Activated naive CD8-positive, alpha-beta T cell treated with anti-CD3 and anti-CD28 coated beads, Interleukin-2, amount 50 U/mL, for 24 hours (primary cell): Measurements from ENCODE around the gene PTPRT.

ENCODE experiments used
- ATAC-seq: fragments of 150-1000 bp; cut with Tn5 transposase; one replicate; pipeline ENCODE4 v1.10.0; 2021
- DNase-seq: peaks from one replicate; pipeline ENCODE4 v3.0.0; 2021
- H3K27ac Mint-ChIP-seq: one replicate; pipeline ENCODE4 v1.8.0; 2021; ENCODE audit warnings: mild to moderate bottlenecking, mixed read lengths
- H3K27me3 Mint-ChIP-seq: one replicate; pipeline ENCODE4 v1.8.0; 2021; ENCODE audit warnings: mixed read lengths
- H3K36me3 Mint-ChIP-seq: one replicate; pipeline ENCODE4 v1.8.0; 2021; ENCODE audit warnings: low read depth, mixed read lengths
- H3K4me1 Mint-ChIP-seq: one replicate; pipeline ENCODE4 v1.8.0; 2021; ENCODE audit warnings: mixed read lengths
- H3K4me3 Mint-ChIP-seq: one replicate; pipeline ENCODE4 v1.8.0; 2021; ENCODE audit warnings: mild to moderate bottlenecking, moderate library complexity, mixed read lengths
- H3K9me3 Mint-ChIP-seq: one replicate; pipeline ENCODE4 v1.8.0; 2021; ENCODE audit warnings: mixed read lengths

Gene PTPRT

DNA sequence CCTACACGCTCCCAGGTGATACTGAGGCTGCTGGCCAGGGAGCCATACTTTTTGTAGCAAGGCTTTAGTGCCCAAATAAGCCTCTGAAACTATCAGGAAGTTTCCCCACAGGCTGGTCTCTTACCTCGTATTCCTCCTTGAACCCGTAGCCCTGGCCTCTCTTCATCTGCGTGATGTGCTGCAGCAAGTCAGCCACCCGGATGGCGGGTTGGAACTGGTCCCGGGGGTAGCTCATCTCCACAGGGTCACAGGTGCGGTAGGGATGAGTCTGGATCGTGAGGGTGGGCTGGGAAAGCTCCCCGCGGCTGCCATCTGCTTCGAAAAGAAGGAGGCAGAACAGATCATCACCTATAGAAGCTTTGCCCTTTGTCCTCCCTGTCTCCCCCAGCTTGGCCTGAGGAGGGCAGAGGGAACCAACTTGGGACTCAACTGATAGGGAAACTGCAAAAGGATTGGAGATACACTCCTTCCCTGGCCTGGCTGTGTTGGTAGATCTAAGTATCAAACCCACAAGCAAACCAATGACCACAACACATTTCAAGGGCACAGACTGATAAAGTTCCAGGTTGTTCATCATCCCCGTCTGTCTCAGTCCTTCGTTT lies 1028.4 kb downstream of the PTPRT start:
- H3K27ac Mint-ChIP-seq: no peak overlapping the region
- H3K27me3 Mint-ChIP-seq: no peaks in the 10 kb centered on the region
- no peak overlapping the region for H3K4me3 Mint-ChIP-seq
- no peak for ATAC-seq
- peaks cover 3% of the 10 kb centered on the region for H3K9me3 Mint-ChIP-seq
- no peaks in the 10 kb centered on the region for H3K4me1 Mint-ChIP-seq
- H3K36me3 Mint-ChIP-seq: no peaks in the 10 kb centered on the region
- DNase-seq: no peak

DNA sequence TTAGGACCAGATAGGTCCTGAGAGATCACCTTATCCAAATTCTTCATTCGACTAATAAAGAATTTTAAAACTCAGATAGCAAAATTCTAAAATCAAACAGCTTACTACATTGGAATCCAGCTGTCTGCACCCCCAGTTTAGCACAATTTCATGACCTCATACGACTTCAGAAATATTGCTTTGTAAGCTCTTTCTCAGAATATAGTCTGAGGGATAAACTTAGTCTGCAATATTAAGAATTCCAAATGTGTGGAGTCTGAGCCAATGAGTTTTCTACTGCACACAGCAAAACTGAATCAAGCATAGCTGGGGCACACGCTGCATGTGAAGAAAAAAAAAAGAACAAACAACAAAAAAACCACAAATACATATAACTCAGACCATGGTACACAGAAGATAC lies 1029.9 kb downstream of the PTPRT start:
- ATAC-seq (no peak), DNase-seq (no peak)
- Mint-ChIP-seq H3K9me3 (peaks cover 5% of the 10 kb centered on the region), H3K4me1 (no peaks in the 10 kb centered on the region), H3K4me3 (no peak overlapping the region), H3K36me3 (no peaks in the 10 kb centered on the region), H3K27ac (no peak overlapping the region), H3K27me3 (no peaks in the 10 kb centered on the region)

DNA sequence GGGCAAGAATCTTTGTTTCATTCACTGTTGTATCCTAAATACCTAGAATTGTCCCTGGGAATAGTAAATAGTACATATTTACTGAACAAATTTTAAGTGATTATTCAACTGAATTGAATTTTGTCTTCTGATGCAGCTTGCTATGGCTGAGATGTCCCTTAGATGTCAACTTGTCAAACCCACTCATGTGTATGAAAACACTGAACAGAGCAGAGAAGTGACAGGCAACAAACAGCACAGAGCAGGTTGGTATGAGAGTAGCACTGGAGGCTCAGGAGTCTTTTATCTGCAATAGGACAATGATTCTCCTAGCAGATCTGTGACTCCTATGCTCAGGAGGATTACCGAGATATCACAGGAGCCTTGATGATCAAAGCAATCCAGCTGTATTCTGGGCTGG lies 1031.4 kb downstream of the PTPRT start:
- no peak for ATAC-seq
- no peaks in the 10 kb centered on the region for H3K27me3 Mint-ChIP-seq

GRCh38 chr20:42155586-42155985 lies 1034.1 kb downstream of the PTPRT start:
- Mint-ChIP-seq H3K27ac (no peak overlapping the region), H3K9me3 (peaks cover 10% of the 10 kb centered on the region), H3K4me3 (no peak overlapping the region), H3K4me1 (no peaks in the 10 kb centered on the region), H3K27me3 (no peaks in the 10 kb centered on the region), H3K36me3 (no peaks in the 10 kb centered on the region)
- no peak for ATAC-seq
- no peak for DNase-seq

More for the DNA sequence above, 1031.4 kb downstream of the PTPRT start:
- DNase-seq: no peak
- H3K36me3 Mint-ChIP-seq: no peaks in the 10 kb centered on the region
- H3K4me3 Mint-ChIP-seq: no peak overlapping the region
- peaks cover 5% of the 10 kb centered on the region for H3K9me3 Mint-ChIP-seq
- no peaks in the 10 kb centered on the region for H3K4me1 Mint-ChIP-seq
- H3K27ac Mint-ChIP-seq: no peak overlapping the region

- Mint-ChIP-seq H3K4me1 (no peaks in the 10 kb centered on the region), H3K36me3 (no peaks in the 10 kb centered on the region), H3K9me3 (peaks cover 14% of the 10 kb centered on the region), H3K27me3 (no peaks in the 10 kb centered on the region), H3K4me3 (no peak overlapping the region), H3K27ac (no peak overlapping the region)
- no peak for ATAC-seq
- no peak for DNase-seq
Measured at GRCh38 chr20:42152575-42152974, 1037.1 kb downstream of the PTPRT start.

DNA sequence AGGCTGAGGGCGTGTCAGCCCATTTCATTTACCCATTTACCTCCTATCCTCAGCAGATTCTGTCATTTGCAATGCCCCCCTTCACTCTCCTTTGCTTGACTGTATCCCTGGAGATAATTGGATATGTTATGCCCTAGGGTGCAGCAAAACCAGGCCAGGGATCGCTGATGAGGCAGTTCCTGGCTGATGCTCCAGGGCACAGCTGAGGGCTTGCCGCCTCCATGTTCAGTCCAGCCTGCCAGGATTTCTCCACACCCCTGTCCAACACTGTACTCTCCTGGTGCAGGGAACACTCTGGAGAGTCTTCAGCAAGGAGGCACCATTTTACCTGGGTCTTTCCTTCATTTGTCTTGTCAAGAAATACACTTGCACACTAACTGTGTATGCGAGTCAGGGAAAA lies 1039.5 kb downstream of the PTPRT start:
- H3K27me3 Mint-ChIP-seq: no peaks in the 10 kb centered on the region
- DNase-seq (no peak), ATAC-seq (no peak)
- H3K36me3 Mint-ChIP-seq: no peaks in the 10 kb centered on the region
- no peaks in the 10 kb centered on the region for H3K4me1 Mint-ChIP-seq
- H3K9me3 Mint-ChIP-seq: peaks cover 9% of the 10 kb centered on the region
- H3K27ac Mint-ChIP-seq: no peak overlapping the region
- no peak overlapping the region for H3K4me3 Mint-ChIP-seq

DNA sequence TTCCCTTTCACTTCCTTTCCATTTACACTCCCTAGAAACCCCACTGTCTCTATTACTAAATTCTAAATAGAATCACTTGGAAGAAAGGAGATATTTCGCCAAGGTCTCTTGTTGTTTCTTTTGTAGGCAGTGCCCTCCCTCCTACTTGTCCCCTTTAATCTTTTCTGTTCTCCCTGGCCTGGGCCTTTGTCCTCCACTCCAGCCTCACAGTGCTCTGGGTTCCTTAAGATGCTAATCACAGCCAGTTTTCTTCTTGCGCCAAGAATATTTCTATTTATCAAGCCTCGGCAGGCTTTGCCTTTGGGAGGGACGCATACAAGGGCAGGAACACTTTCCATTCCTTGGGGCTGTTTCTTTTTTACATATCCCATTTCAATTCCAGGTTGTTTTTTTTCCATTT lies 1051.0 kb downstream of the PTPRT start:
- Mint-ChIP-seq H3K36me3 (no peaks in the 10 kb centered on the region), H3K27me3 (no peaks in the 10 kb centered on the region), H3K4me3 (no peak overlapping the region), H3K9me3 (peaks cover 8% of the 10 kb centered on the region), H3K27ac (no peak overlapping the region), H3K4me1 (no peaks in the 10 kb centered on the region)
- ATAC-seq: no peak
- DNase-seq: no peak

DNA sequence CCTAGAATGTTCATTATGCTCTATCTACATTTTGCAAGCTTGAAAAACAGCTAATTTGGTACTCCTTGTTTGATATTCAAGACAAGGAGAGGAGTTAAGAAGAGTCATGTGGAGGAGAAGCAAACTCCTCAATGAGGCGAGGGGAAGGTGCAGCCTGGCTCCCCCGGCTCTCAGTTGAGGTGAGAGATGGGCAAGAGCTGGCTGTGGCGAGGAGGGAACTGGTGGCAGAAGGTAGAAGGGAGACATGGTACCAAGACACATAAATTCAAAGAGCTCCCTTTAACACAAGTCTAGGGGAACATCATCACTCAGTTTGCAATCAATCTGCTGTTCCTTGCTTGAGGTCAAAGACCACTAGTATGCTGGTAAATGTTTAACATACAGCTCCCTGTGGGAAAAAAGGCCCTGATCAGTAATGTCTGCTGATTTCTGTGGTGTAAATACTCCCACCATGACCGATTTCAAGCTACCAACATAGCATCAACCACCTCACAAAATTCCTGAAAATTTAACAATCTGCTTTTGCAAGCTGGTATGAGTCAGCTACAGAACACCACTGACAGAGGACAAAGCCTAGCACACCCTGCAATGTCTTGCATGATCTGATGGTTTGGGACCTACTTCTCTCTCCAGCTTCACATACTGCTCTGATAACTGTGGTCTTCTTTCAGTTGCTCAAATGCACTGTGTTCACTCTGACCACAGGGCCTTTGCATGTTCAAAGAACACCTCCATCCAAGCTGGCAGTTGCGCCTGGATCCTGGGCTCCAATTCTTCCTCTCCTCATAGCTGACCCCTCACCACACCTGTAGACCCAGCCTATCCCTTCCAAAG lies 1055.2 kb downstream of the PTPRT start:
- H3K36me3 Mint-ChIP-seq: no peaks in the 10 kb centered on the region
- no peaks in the 10 kb centered on the region for H3K27me3 Mint-ChIP-seq
- ATAC-seq (no peak), DNase-seq (no peak)
- no peak overlapping the region for H3K4me3 Mint-ChIP-seq
- H3K4me1 Mint-ChIP-seq: no peaks in the 10 kb centered on the region
- no peak overlapping the region for H3K27ac Mint-ChIP-seq
- H3K9me3 Mint-ChIP-seq: no peaks in the 10 kb centered on the region

DNA sequence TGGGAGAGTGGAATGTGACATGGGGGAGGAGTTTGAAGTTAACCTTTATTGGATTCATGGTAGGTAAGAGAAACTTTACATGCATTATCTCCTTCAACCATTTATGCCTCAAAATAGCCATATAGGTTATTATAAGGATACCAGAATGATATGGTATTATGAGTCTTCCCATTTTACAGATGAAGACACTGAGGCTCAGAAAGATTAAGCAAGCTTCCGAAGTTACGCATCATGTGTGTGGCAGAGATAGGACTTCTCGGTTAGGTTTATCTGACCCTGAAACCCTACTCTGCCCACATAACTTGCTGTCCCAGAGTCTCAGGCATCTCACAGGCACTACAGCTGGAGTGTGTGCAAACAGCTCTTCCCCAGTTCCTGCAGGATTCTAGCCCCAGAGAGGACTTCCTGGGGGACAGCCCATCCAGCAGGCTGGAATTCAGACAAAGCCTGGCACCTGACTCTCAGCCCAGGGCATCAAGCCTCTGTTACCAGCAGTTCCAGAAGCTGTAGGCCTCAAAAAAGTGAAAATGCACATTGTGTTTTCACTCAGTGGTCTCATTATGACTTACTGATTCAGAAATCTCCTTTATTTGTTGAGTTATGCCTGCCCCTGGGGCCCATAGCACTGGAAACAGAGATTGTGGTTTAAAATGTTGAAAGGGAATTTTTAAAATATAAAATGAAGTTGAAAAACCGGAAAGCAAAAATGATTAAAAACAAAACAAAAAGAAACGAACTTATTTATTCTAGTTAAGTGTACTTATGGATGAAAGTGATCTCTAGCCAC lies 1058.7 kb downstream of the PTPRT start:
- no peaks in the 10 kb centered on the region for H3K36me3 Mint-ChIP-seq
- H3K9me3 Mint-ChIP-seq: no peaks in the 10 kb centered on the region
- ATAC-seq (no peak), DNase-seq (no peak)
- no peaks in the 10 kb centered on the region for H3K27me3 Mint-ChIP-seq
- H3K4me1 Mint-ChIP-seq: no peaks in the 10 kb centered on the region
- H3K27ac Mint-ChIP-seq: no peak overlapping the region
- H3K4me3 Mint-ChIP-seq: no peak overlapping the region

GRCh38 chr20:42125426-42125825 lies 1064.3 kb downstream of the PTPRT start:
- H3K36me3 Mint-ChIP-seq: no peaks in the 10 kb centered on the region
- no peak overlapping the region for H3K27ac Mint-ChIP-seq
- no peak overlapping the region for H3K4me3 Mint-ChIP-seq
- no peak for ATAC-seq
- no peaks in the 10 kb centered on the region for H3K27me3 Mint-ChIP-seq
- no peaks in the 10 kb centered on the region for H3K4me1 Mint-ChIP-seq
- no peak for DNase-seq
- H3K9me3 Mint-ChIP-seq: no peaks in the 10 kb centered on the region

DNA sequence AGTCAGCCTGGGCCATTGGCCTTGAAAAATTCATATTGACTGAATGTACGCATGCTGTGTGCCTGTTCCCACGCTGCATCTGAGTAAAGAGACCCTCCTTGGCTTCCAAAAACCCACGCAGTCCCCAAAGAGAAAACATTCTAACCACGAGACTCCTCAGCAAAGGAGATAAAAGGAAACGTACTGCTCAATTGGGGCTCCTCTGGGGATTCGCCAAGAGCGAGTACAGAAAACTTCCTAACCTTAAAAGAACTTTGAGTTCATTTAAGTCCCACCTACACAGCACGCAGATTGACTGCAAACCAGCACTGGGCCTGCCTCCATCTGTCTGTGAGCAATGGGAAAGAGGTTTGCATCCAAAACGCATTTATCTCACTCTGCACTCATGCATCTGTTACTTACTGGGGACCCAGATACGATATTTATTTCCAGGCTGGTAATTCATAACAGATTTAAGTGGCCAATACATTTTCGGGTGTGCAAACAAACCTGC lies 1065.7 kb downstream of the PTPRT start:
- H3K4me3 Mint-ChIP-seq: no peak overlapping the region
- H3K27me3 Mint-ChIP-seq: no peaks in the 10 kb centered on the region
- H3K27ac Mint-ChIP-seq: no peak overlapping the region
- no peak for ATAC-seq
- H3K9me3 Mint-ChIP-seq: no peaks in the 10 kb centered on the region
- DNase-seq: no peak
- no peaks in the 10 kb centered on the region for H3K4me1 Mint-ChIP-seq
- no peaks in the 10 kb centered on the region for H3K36me3 Mint-ChIP-seq

DNA sequence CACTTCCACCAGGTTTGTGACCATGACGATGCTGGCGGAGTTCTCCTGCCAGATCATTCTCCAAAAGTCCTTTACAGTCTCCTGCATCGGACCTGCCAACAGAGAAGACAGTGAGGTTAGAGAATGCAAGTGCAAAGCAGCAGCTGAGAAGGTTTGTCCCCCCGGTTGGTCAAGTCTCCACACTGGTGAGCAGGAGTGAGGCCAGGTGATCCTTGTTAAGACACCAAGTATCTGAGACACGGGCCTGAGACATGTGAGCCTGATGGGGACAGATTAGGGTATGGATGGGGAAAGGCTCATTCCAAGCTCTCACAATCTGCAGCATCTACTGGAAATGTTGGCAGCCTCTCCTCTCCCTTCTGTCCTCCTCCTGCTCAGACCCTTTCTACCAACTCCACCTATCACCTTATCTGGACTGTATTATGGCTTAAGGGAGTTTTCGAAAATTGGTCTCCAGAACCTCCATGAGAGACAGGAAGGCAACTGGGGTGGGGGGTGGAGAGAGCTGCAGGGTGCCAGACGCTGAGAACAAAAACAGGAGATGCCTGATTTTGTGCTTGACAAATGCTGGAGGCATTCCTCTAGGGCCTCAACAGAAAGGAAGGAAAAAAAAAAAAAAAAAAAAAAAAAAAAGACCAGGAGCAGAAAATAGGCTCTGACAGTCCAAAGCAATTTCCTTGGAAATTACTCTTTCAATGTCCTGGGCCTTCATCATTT lies 1071.1 kb downstream of the PTPRT start:
- Mint-ChIP-seq H3K4me1 (no peaks in the 10 kb centered on the region), H3K4me3 (no peak overlapping the region), H3K27me3 (no peaks in the 10 kb centered on the region), H3K27ac (no peak overlapping the region), H3K36me3 (no peaks in the 10 kb centered on the region), H3K9me3 (peaks cover 4% of the 10 kb centered on the region)
- DNase-seq (no peak), ATAC-seq (no peak)

GRCh38 chr20:42118001-42118400 lies 1071.7 kb downstream of the PTPRT start:
- Mint-ChIP-seq H3K4me3 (no peak overlapping the region), H3K27ac (no peak overlapping the region), H3K27me3 (no peaks in the 10 kb centered on the region), H3K36me3 (no peaks in the 10 kb centered on the region), H3K4me1 (no peaks in the 10 kb centered on the region), H3K9me3 (peaks cover 4% of the 10 kb centered on the region)
- DNase-seq: no peak
- ATAC-seq: no peak

DNA sequence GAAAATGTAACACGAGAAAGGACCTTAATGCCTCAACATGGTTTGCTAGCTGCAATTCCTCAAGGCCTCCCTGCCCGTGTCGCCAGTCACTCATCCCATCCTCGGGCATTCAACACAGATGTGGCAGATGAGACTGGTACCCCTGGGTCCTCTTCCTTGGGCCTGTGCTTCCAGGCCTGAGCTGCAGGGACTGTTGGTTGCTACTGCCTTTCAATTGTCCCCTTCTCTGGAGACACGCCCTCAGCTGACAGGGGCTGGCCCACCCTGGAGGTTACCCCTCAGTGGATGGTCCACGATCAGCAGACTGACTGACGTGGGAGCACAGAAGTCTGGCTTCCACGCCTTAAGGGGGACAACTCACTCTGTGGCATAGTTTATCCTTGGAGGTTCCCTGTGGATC lies 1076.5 kb downstream of the PTPRT start:
- no peak for ATAC-seq
- peaks cover 4% of the 10 kb centered on the region for H3K9me3 Mint-ChIP-seq
- no peak overlapping the region for H3K4me3 Mint-ChIP-seq
- DNase-seq: no peak
- H3K27ac Mint-ChIP-seq: no peak overlapping the region
- H3K4me1 Mint-ChIP-seq: no peaks in the 10 kb centered on the region
- H3K27me3 Mint-ChIP-seq: no peaks in the 10 kb centered on the region
- H3K36me3 Mint-ChIP-seq: no peaks in the 10 kb centered on the region
